ENCODE data around the gene CD40. TPM values are rescaled to one million over a fixed set of nuclear protein-coding genes. Genes with fewer than 3 reads are reported as not detected.

CD40 gene
- total RNA-seq, 6 experiments from 2014 or later = 8.8 to 11.7 (median 9.4) TPM

DNA sequence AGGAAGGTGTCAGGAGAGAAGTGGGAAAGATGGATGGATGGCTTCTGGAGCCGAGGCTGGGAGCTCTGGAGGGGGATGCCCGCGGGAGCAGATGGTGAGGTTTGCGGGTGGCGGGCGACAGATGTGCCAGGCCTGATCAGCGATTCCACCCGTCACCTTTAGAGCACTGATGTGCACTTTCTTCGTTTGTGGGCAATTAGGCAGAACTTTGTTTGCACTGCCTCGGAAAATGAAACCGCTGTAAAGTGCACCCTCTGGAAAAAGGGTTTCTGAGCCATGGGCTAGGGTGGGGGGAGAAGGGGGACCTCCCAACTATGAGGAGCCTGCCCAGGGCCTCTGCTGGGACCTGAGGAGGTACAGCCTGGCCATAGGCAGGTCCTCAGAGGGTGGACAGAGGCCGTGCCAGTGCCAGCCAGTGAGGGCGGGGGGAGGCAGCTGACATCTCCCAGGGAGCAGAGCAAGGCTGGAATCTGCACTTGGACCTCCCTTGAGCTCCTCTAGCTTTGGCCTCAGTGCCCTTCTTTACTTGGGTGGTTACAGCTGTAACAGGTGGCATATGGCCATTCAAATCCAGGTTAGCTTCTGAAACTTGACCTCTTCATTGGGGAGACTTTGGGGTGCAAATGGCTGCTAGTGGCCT lies 58.7 kb downstream of the CD40 start:
- WGBS (ENCODE audit: insufficient coverage, low coverage, low lambda C conversion rate, missing lambda C conversion rate) = 32% methylated on average over 3 of the region's 13 CpGs
- no peak for DNase-seq
- Histone ChIP-seq H3K9me3 (no peaks in the 10 kb centered on the region), H3K36me3 (no peaks in the 10 kb centered on the region), H3K27ac (no peak overlapping the region), H3K27me3 (peaks cover 0 to 12% of the 10 kb centered on the region in 2 donors), H3K4me1 (no peaks in the 10 kb centered on the region), H3K4me3 (no peak overlapping the region)
- ATAC-seq = no peak
- TF ChIP-seq, protein P1, sequence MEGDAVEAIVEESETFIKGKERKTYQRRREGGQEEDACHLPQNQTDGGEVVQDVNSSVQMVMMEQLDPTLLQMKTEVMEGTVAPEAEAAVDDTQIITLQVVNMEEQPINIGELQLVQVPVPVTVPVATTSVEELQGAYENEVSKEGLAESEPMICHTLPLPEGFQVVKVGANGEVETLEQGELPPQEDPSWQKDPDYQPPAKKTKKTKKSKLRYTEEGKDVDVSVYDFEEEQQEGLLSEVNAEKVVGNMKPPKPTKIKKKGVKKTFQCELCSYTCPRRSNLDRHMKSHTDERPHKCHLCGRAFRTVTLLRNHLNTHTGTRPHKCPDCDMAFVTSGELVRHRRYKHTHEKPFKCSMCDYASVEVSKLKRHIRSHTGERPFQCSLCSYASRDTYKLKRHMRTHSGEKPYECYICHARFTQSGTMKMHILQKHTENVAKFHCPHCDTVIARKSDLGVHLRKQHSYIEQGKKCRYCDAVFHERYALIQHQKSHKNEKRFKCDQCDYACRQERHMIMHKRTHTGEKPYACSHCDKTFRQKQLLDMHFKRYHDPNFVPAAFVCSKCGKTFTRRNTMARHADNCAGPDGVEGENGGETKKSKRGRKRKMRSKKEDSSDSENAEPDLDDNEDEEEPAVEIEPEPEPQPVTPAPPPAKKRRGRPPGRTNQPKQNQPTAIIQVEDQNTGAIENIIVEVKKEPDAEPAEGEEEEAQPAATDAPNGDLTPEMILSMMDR (IDR thresholded peaks at IDR 0.05) = no peak
- no peak for TF ChIP-seq POLR2A (IDR thresholded peaks at IDR 0.05)
- intact Hi-C loops (cut with DNase I) = loop anchor here in 1 of 2 donors (10.0 kb wide), 1 partner anchor 152 kb away; the partner anchor contains the start of gene SLC12A5

DNA sequence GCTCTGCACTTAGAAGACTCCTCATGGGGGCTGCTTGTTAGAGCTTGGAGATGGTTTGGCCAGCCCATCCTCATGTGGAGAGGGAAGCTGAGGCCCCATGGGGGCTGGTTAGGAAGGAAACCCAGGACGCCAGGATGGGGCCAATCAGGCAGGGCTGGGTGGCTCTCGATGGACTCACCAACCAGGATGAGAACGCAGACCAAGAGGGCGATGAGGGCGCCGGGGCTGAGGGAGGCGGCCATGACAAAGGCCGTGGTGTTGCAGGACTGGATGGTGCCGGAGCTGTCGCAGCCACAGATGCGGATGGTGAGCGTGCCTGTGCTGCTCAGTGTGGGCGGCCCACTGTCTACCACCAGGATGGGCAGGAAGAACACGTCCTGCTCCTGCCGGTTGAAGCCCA lies 59.7 kb downstream of the CD40 start:
- Histone ChIP-seq H3K9me3 (no peaks in the 10 kb centered on the region), H3K27ac (no peak overlapping the region), H3K4me1 (no peaks in the 10 kb centered on the region), H3K36me3 (no peaks in the 10 kb centered on the region), H3K27me3 (peaks cover 0 to 12% of the 10 kb centered on the region in 2 donors), H3K4me3 (no peak overlapping the region)
- intact Hi-C loops (cut with DNase I) = loop anchor here in 1 of 2 donors (10.0 kb wide), 1 partner anchor 153 kb away; the partner anchor contains the start of gene SLC12A5
- no peak for TF ChIP-seq POLR2A (IDR thresholded peaks at IDR 0.05)
- TF ChIP-seq, protein P1 (IDR thresholded peaks at IDR 0.05) = no peak
- DNase-seq = no peak
- ATAC-seq = no peak
- 83% methylated on average over 9 of the region's 15 CpGs for WGBS (ENCODE audit: insufficient coverage, low coverage, low lambda C conversion rate, missing lambda C conversion rate)

DNA sequence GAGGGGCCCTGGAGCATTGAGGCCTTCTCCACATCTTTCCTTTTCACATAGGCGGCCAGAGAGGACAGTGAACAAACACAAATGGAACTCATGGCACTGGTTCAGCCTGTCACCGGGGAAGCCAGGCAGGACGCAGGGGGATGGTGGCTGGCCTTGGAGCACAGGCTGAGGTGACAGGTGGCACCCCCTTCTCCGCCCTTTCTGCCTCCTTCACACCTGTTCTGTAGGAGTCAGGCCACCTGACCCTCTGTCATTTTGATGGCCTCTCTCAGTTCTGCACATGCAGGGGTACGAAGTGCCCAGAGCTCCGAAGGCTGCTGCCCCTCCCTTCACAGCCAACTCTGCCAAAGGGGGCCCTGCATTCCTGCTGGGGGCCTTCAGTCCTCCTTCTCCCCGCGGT lies 60.8 kb downstream of the CD40 start:
- ATAC-seq (no peak), DNase-seq (no peak)
- 52% methylated on average over 7 of the region's 8 CpGs for WGBS (ENCODE audit: insufficient coverage, low coverage, low lambda C conversion rate, missing lambda C conversion rate)
- TF ChIP-seq, protein P1 (IDR thresholded peaks at IDR 0.05) = no peak
- TF ChIP-seq POLR2A (IDR thresholded peaks at IDR 0.05) = no peak
- Histone ChIP-seq H3K36me3 (no peaks in the 10 kb centered on the region), H3K4me3 (no peak overlapping the region), H3K4me1 (no peaks in the 10 kb centered on the region), H3K27me3 (peaks cover 0 to 6% of the 10 kb centered on the region in 2 donors), H3K27ac (no peak overlapping the region), H3K9me3 (no peaks in the 10 kb centered on the region)
- intact Hi-C loops (cut with DNase I) = loop anchor here in 1 of 2 donors (10.0 kb wide), 1 partner anchor 154 kb away; the partner anchor contains the start of gene SLC12A5

Other genes starting within 250 kb of the CD40 start
- 1 to 10 TPM; 2.4 to 3.3 (median 3.1) TPM for gene ZSWIM1, start 237.1 kb upstream of the CD40 start, total RNA-seq
- 1 to 10 TPM in 5 of 6 experiments, under 1 TPM in 1; 0.50 to 3.2 (median 2.0) TPM for gene SPATA25, start 230.7 kb upstream of the CD40 start, total RNA-seq
- 1 to 10 TPM; 3.6 to 8.8 (median 5.4) TPM for gene NEURL2, start 227.1 kb upstream of the CD40 start, total RNA-seq
- gene CTSA, start 227.0 kb upstream of the CD40 start, total RNA-seq = 100 to 1,000 TPM in 3 of 6 experiments, 10 to 100 TPM in 3; 54.4 to 194 (median 134) TPM
- 10 to 100 TPM in 5 of 6 experiments, 1 to 10 TPM in 1; 9.6 to 70.2 (median 35.6) TPM for gene PLTP, start 206.2 kb upstream of the CD40 start, total RNA-seq
- gene PCIF1, start 183.6 kb upstream of the CD40 start, total RNA-seq = 10 to 100 TPM in 2 of 6 experiments, 1 to 10 TPM in 4; 7.8 to 12.1 (median 9.5) TPM
- 1 to 10 TPM; 6.5 to 9.3 (median 7.8) TPM for gene ZNF335, start 146.1 kb upstream of the CD40 start, total RNA-seq
- 1 to 10 TPM in 4 of 6 experiments, under 1 TPM in 2; 0.61 to 2.4 (median 1.3) TPM for gene MMP9, start 109.4 kb upstream of the CD40 start, total RNA-seq
- gene SLC12A5, start 89.1 kb upstream of the CD40 start, total RNA-seq = under 1 TPM in 3 of 6 experiments, not detected in 3; 0.32 to 0.91 (median 0.64) TPM
- 10 to 100 TPM in 1 of 6 experiments, 1 to 10 TPM in 5; 5.1 to 10.4 (median 8.8) TPM for gene NCOA5, start 28.4 kb upstream of the CD40 start, total RNA-seq
- not detected for gene CDH22, start 190.2 kb downstream of the CD40 start, total RNA-seq